ENCODE data around the gene HECW1.

DNA sequence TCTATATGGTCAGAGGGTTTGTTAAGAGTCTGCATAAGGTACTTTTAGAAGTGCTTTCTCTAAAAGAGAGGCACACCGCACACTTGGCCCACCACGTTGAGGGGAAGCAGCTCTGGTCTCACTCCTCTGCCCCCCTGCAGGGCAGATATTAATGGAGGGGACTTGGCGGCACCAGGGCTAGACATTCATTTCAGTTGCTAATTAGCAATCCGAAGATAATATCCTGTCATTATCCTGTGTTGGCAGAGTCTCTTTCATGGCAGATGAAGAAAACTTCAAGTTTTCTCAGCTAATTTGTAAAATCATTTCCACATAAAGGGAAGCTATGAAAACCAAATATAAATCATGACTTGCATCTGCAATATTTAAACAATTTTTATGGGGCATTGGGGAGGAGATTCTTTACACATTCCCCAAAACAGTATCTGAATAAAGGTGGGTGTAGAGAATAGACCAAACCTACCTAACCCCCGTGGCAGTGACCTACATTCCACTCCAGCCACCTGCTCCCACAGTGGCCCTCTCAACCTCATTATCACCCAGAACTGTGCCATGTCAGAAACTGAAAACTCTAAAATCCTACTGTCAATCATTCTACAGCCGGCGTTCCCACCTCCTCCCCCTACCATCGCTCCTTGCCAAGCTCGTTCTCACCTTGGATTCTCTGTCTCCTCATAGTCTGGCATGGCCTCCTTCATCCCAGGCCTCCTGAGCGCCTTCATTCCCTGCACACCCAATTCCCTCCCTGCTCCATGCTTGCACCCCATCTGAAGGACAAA is 416.3 kb downstream of the HECW1 start:
- TF ChIP-seq, protein P1, sequence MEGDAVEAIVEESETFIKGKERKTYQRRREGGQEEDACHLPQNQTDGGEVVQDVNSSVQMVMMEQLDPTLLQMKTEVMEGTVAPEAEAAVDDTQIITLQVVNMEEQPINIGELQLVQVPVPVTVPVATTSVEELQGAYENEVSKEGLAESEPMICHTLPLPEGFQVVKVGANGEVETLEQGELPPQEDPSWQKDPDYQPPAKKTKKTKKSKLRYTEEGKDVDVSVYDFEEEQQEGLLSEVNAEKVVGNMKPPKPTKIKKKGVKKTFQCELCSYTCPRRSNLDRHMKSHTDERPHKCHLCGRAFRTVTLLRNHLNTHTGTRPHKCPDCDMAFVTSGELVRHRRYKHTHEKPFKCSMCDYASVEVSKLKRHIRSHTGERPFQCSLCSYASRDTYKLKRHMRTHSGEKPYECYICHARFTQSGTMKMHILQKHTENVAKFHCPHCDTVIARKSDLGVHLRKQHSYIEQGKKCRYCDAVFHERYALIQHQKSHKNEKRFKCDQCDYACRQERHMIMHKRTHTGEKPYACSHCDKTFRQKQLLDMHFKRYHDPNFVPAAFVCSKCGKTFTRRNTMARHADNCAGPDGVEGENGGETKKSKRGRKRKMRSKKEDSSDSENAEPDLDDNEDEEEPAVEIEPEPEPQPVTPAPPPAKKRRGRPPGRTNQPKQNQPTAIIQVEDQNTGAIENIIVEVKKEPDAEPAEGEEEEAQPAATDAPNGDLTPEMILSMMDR (IDR thresholded peaks at IDR 0.05), result no peak
- TF ChIP-seq POLR2A (IDR thresholded peaks at IDR 0.05), result no peak
